NK-92 (cell line): ENCODE results near the gene BNIP5.
"Not testable (repeated sequence)": the region's sequence is repeated elsewhere in the genome, so short reads cannot be mapped to it uniquely, and the experiment has no call there.

Experiments
- DNase-seq: peaks from one replicate; lab custom pipeline; 2025; ENCODE audit not compliant: unreplicated experiment; lab: John Stamatoyannopoulos, UW

Gene BNIP5

DNA sequence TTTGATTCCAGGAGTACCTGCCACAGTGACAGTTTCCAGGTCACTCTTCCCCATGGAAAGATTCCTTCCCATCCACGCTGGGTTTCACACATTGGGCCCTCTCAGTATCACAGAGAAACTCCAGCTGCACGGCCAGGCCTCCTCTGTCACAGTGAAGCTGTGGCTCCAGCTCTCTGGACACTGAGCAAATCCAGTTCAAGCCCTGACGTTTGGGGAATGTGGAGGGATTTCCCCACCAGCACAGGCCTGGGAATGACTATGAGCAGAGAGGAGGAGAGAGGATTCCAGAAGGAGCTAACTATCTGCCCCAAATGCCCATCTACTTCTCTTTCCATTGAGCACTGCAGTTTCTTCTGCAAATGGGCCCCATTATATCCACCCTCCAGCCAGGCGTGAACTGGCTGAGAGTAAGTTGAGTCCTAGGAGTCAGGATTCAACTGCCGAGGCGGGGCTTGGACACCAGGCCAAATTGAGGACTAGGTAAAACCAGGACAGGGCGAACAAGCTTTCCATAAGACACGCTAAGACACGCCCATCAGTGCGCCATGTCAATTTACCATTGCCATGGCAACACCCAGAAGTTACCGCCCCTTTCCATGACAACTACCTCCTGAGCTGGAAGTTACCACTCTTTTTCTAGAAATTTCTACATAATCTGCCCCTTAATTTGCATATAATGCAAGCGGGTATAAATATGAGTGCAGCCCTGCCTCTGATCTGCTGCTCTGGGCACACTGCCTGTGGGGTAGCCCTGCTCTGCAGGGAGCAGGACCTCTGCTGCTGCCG, 9.2 kb upstream of the BNIP5 start:
- no peak for DNase-seq

DNA sequence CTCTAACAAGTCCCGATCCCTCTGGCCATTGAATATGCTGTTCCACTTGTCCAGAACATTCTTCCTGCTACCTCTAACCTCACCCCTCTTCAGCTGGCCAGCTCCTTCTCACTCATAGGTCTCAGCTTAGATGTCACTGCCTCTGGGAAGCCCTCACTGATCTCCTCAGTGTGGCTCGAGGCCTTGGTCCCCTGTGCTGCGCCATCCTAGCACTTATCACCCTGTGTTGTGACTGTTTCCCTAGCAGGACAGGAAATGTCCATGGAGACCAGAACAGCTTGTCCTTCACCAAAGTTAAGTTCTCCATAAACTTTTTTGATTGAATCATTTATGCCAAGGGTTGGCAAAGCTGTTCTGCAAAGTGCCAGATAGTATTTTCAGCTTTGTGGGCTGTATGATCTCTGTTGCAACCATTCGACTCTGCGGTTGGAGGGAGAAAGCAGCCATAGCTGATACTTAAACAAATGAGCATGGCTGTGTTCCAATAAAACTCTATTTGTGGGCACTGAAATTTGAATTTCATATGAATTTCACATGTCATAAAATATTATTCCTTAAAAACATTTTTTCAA, 6.5 kb upstream of the BNIP5 start:
- DNase-seq: no peak

DNA sequence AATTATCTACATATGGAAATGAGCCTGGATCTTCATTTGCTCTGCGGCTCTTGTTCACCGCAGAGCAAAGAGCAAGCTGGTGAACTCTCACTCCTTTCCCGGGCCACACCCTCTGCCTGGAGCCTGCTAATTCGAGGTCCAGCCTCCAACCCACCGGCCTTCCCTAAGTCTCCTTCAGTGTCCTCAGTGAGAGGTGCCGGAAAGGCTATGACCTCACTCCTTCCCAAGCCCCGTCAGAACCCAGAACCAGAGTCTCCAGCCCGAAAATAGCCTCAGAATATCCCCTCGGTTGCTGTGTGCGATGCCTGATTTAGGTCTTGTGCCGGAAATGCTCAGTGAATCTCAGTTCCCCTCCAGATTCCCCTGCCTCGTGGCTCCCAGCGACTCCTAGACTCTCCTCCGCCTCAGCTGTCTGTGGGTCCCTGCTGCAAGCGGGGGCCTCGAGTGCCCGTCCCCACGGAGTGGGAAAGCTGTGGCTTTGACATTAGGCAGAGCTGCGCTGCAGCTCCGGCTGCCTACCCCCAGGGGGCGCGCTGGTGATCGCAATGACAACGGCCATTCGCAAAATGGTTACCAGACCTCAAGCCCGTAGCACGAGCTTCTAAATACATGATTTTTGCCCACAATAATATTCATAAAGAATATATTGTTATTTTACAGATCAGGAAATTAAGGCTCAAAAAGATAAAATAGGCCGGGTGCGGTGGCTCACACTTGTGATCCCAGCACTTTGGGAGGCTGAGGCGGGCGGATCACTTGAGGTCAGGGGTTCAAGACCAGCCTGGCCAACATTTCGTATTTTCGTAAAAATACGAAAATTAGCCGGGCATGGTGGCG, 4.1 kb upstream of the BNIP5 start:
- no peak for DNase-seq

DNA sequence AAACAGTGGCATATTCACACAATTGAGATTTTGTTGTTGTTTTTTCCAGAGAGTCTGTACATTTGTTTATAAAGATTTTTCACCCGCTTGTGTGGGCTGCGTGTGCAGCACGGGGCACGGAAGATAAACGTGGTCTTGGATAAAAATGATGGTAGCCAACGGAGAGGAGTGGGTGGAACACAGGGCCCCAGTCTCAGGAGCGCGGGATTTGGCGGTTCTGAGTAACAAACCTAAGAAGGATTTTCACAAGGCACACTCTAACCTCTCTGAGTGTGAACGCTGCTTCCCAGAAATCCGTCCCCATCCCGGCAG, 3.6 kb upstream of the BNIP5 start:
- DNase-seq: no peak

DNA sequence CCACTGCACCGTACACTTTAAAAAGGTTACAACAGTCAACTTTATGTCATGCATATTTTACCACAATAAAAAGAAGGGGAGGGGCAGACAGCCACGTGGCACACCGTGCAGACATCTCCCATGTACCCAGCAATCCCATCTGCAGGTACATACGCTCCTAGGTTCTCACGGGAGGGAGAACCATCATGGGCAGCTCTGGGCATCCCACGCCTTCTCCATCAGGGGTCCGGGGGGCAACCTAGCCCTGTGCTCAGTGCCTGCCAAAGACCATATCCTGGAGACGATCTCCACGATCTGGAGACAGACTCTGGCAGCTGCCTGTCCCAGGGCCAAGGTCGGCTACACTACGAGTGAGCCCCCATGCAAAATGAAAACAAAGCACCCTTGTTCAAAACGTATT, 2.5 kb upstream of the BNIP5 start:
- no peak for DNase-seq

DNA sequence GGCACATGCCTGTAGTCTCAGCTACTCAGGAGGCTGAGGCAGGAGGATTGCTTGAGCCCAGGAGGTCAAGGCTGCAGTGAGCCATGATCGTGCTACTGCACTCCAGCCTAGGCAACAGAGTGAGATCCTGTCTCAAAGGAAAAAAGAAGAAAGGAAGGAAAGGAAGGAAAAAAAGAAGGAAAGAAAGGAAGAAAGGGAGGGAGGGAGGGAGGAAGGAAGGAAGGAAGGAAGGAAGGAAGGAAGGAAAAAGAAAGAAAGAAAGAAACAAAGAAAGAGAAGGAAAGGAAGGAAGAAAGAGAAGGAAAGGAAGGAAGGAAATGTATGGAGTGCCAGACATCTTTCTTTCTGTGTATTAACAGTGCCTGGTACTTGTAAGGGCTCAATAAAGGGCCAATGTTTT, 1.5 kb upstream of the BNIP5 start:
- not testable (repeated sequence) for DNase-seq

DNA sequence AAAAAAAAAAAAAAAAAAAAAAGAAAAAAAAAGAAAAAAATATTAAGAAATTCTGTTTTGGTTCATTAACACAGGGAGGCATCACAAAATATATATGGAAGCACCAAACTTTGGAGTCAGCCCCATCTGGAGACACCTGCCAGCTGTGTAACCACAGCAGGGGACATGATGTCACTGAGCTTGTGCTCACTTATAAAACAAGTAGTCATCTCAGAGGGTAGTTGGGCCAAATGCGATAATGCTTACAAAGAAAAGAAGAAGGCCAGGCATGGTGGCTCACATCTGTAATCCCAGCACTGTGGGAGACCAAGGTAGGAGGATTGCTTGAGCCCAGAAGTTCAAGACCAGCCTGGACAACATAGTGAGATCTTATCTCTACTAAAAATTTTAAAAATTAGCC, 1.1 kb upstream of the BNIP5 start:
- no peak for DNase-seq

DNA sequence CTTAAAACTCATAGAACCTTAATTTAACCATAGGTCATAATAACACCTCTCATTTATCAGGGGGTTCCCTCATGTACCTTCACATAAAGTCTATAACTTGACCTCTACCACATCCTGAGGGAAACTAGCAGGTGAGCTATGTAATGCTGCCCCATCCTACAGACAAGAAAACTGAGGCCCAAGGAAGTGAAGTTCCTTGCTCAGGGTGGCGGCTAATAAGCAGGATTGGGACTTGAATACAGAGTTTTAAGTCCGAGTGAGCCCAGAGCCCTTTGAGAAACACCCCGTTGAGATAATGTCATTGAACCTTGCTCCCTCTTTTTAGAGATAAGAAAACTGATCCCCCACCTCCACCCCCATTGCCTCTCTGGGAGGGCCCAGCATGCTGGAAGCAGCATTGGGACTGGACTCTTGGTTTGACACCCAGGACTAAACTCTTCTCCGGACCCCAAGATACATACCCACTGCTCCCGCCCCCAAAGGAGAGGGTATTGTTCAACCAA, 429 bp downstream of the BNIP5 start:
- no peak for DNase-seq

DNA sequence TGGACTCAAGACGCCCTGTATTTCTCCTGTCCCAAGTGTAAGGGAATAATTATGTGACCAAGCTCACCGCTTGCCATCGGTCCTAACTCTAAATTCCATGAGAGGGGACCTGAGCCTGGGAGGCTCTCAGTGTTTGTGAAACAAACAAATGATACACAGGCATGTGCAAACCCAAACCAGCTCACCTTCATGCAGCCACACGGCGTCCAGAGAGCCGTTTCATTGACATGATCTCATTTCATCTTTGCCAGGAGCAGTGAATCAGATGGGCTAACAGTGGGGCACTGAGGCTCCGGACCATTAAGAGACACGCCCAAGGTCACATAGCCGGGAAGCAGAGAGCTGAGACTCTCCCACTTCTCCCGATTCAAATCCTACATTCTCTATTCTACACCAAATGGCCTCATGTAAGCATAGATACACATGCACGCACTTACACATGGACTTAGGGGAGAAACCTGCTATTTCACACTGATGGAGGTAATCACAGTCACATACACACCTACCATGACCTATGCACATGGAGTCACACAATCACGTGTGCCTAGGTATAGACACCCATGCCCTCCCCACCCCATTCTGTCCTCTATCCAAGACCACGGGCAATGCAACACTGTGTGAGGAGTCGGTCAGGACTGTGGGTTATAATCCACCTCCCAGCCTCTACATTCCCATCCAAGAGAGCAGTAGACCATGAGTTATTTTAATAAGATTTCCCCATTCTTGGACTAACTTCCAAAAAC, 1.1 kb downstream of the BNIP5 start:
- DNase-seq: no peak

DNA sequence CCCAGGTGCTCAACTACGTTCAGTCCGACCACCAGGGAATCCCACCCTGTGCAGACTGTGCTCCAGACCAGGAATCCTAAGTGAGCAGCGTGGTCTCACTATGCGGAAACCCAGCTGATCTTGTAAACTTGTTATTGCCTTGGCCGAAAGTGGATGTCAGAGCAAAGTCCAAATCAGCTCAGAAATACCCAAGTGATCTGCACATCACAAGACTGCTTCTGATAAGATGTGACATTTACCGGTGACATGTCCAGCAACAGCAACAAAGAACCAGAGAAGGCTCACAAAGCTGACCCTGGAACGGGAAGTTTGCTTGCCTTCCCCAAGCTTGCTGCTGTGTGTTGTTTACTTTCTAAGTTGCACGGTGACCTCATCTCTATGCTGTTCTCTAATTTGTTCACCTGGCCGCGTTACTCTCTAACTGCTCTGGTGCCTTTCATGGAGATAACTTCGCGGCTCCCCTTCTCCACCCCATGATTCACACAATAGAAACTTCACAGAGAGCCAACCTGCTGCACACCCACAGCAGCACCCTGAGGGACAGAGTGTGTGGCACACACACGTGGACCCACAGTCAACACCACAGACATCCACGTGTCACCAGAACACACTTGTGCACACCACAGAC, 1.7 kb downstream of the BNIP5 start:
- DNase-seq: no peak

DNA sequence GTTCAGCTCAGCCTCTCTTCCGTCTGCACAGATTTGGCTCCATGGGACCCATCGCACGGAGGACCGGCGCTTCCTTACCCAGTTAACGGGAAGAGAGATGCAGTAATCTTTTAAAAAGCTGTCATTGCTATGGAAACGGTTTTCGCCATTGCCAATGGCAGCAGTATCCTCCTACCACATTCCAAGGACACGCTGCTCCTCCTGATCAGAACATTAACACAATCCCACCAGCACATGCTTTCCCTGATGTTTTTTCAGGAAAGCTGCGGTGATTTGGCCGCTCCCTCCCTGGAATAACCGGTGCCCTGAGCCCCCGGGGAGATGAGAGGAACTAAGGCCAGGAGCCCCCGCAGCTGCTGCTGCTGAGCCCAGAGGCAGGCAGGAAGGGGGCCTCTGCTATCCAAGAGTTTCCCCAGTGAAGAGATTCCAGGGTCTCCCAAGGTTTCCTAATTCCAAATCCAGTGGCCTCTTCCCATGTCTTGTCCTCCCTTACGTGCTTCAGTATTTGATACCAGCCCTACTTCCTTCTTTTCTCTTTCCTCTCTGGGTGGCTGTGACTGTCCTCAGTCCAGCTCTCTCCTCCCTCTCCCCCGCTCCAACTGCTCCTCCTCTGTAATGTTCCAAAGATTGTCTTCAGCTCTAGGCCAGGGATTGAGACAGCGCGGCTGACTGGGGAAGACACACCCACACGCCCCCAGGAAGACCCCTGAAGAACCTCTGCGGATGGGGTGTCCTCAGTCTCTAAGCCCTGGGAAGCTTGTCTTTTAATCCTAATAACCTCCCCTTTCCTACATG, 2.6 kb downstream of the BNIP5 start:
- no peak for DNase-seq

DNA sequence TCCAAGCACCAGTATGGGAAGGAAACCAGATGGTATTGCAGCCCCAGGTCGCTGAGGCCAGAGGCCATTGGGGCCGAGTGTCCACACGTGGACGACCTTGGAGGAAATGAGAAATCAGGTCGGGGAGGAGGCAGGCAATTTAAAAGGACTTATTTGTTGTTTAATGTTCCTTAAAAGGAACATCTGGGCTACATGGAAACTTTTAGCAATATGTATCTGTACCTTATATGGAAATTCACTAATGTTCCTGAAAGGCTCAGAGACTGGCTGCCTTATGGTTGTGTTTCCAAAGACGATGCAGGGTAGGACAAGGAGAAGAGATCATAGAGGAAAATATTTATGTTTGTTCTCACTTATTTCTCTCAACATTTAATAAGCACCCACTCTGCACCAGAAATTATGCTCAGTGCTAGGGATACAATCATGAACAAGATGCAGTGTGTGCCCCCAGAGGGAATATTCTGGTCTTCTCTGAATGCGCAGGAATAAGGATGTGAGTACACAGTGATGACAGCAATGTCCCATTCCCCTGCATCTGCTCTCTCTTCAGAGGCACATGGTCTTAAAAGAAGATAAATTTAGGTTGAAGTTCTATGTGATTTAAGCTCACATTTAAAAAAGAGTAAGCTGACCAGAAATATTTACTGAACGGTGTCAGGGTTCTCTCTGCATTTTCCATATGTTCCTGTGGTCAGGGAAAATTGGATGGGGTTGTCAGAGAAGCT, 3.4 kb downstream of the BNIP5 start:
- no peak for DNase-seq

DNA sequence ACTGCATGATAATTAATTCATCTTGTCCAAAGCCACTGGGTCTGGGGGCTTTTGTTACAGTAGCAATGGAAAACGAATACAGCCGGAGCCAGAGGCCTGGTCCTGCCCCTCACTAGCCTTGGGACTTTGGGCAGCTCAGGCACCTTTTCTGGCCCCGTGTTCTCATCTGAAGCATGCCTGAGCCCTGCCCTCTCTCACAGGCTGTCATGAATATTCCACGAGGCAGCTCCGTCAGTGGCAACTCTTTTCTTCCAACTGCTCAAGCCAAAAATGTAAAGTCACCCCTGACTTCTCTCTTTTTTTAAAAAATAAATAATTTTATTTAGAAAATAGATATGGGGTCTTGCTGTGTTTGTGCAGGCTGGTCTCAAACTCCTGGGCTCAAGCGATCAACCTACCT, 5.3 kb downstream of the BNIP5 start:
- DNase-seq: no peak

DNA sequence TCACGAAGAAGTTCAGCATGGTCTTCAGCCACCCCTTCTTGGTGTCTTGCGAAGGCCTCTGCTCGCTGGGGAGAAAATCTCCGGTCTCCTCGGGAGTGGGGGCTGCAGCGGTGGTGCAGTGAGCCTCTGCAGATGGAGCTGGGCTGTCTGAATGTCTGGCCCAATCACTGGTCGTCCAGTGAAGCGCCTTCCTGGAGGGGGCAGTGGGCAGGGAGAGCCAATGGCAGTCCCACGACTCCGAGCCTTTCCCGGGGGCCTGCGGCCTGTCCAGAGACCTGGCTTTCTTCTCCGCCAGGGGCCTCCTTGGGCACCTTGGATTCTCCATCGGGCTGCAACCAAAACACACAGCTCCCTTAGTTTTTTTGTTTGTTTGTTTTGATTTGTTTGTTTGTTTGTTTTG, 6.3 kb downstream of the BNIP5 start:
- no peak for DNase-seq

DNA sequence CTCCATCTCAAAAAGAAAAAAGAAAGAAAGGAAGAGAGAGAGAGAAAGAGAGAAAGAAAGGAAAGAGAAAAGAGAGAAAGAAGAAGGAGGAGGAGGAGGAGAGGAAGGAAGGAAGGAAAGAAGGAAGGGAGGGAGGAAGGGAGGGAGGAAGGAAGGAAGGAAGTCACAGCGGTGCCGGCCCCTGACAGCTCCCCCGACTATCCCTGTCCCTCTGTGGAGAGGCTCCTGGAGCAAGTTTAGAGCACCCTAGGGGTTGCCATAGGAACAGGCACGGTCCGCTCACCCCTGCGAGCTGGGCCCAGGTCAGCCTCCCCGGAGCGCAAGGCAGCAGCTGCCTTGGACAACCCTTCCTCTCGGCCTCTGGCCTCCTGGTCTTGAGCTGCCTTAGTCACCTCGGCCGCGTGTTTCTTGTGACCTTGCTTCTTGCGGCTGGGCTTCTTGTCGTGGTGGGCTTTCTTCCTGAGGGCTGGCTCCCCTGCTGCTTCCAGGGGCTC, 6.8 kb downstream of the BNIP5 start:
- no peak for DNase-seq

DNA sequence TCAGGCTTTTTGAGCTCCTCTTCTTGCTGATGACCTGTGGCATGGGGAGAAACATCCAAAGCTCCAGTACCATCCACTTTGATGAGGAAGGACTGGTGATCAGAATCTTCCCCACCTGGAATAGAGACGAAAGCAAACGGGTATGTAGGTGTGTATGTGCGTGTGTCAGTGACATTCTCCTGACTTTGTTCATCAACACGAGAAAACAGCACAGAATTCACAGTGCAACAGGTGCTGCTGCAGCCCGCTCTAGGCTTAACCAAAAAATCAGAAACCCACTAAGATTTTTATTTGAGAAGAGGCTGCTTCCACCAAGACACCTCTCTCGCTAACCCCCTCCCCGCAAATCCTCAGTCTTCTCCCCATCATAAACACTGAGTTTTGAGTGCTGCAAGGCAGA, 8.1 kb downstream of the BNIP5 start:
- no peak for DNase-seq

DNA sequence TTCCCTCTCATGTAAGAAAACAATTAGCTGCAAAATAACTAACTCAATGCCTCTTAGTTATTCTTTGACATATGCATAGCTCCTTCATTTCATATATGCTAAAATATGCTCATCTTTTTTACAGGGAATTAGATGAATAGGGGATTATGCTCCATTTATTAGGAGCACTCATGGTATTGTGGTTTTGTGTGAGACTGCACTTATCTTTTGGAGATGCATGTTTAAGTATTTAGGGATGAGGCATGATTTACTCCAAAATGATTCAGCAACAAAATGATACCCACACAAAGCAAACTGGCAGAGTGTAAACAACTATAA, 8.8 kb downstream of the BNIP5 start:
- DNase-seq: no peak

DNA sequence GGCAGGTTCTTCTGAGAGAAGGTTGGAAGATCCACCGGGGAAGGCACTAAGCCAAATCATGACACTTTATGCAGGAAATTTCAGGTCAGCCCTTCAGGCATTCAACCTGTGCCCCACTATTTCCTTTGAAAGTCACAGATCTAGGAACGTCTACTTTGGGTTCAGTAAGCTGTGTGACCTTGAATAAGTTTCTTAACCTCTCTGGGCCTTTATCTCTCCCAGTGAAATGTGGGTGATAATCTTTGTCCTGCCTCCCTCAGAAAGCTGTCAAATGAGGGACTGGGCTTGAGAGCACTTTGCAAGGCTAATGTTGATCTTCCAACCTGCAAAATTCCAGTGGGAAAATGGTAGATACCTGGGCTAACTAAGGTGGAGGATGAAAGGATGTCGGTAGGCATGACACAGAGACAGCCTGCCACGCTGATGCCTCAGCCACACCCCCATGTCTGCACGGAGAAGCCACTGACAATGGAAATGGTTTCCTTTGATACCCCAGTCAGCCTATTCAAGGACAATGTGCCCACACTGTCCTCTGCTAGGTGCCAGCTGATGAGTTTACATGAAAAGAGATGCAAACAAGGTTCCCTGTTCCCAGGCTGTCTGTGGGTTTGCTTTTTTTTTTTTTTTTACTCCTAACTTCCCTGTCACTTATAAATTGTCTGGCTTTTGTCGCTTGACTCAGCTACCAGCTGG, 9.3 kb downstream of the BNIP5 start:
- no peak for DNase-seq
